H9 (cell line): ENCODE results near the gene ERAS. TPM values are rescaled to one million over a fixed set of nuclear protein-coding genes. Genes with fewer than 3 reads are reported as not detected.

Experiments used
- DNase-seq: peaks from one replicate; pipeline ENCODE4 v3.0.0-alpha.2; 2017
- H2AFZ ChIP-seq: one replicate; pipeline ENCODE4 v1.6.1; 2013; ENCODE audit warnings: mild to moderate bottlenecking, low read length, control low read depth, moderate library complexity
- H2AK5ac ChIP-seq: 2 replicates; pipeline ENCODE4 v1.6.1; 2013; ENCODE audit warnings: low read length, control low read depth, mixed read lengths; ENCODE audit not compliant: insufficient read length
- H2BK120ac ChIP-seq: one replicate; pipeline ENCODE4 v1.6.1; 2013; ENCODE audit warnings: low read depth, mild to moderate bottlenecking, low read length, control low read depth, inconsistent platforms; ENCODE audit not compliant: poor library complexity, severe bottlenecking
- H2BK12ac ChIP-seq: 2 replicates; pipeline ENCODE4 v1.6.1; 2013; ENCODE audit warnings: low read length, control low read depth, mixed read lengths, low read depth; ENCODE audit not compliant: insufficient read length
- H2BK15ac ChIP-seq: 2 replicates; pipeline ENCODE4 v1.6.1; 2013; ENCODE audit warnings: low read depth, low read length, control low read depth
- H2BK20ac ChIP-seq: one replicate; pipeline ENCODE4 v1.6.1; 2013; ENCODE audit warnings: low read depth, mild to moderate bottlenecking, low read length, control low read depth, inconsistent platforms; ENCODE audit not compliant: poor library complexity, severe bottlenecking
- H2BK5ac ChIP-seq: 2 replicates; pipeline ENCODE4 v1.6.1; 2013; ENCODE audit warnings: low read length, control low read depth, mixed read lengths; ENCODE audit not compliant: insufficient read length
- H3K14ac ChIP-seq: 2 replicates; pipeline ENCODE4 v1.6.1; 2013; ENCODE audit warnings: low read length, control low read depth; ENCODE audit not compliant: insufficient read depth
- H3K18ac ChIP-seq: 2 replicates; pipeline ENCODE4 v1.6.1; 2013; ENCODE audit warnings: low read depth, mild to moderate bottlenecking, mixed read lengths, low read length, control low read depth; ENCODE audit not compliant: insufficient read length
- H3K23ac ChIP-seq: 2 replicates; pipeline ENCODE4 v1.6.1; 2013; ENCODE audit warnings: low read length, control low read depth, mixed read lengths, low read depth; ENCODE audit not compliant: insufficient read length
- H3K23me2 ChIP-seq: 2 replicates; pipeline ENCODE4 v1.6.1; 2013; ENCODE audit warnings: low read depth, mild to moderate bottlenecking, mixed read lengths, low read length, control low read depth; ENCODE audit not compliant: insufficient read length, poor library complexity, severe bottlenecking
- H3K27ac ChIP-seq: 2 replicates; pipeline ENCODE4 v1.5.1; 2013; ENCODE audit warnings: low read length, control low read depth, mixed read lengths, low read depth; ENCODE audit not compliant: insufficient read length
- H3K27me3 ChIP-seq: 2 replicates; pipeline ENCODE4 v1.6.1; 2013; ENCODE audit warnings: low read length, control low read depth, inconsistent platforms; ENCODE audit not compliant: insufficient read depth
- H3K4ac ChIP-seq: 2 replicates; pipeline ENCODE4 v1.6.1; 2013; ENCODE audit warnings: low read depth, mild to moderate bottlenecking, control low read depth, inconsistent platforms, low read length, moderate library complexity
- H3K4me1 ChIP-seq: 2 replicates; pipeline ENCODE4 v1.6.1; 2013; ENCODE audit warnings: low read length, control low read depth, inconsistent platforms; ENCODE audit not compliant: insufficient read depth
- H3K4me2 ChIP-seq: 2 replicates; pipeline ENCODE4 v1.6.1; 2013; ENCODE audit warnings: low read length, control low read depth, mixed read lengths; ENCODE audit not compliant: insufficient read length, insufficient read depth
- H3K56ac ChIP-seq: 2 replicates; pipeline ENCODE4 v1.6.1; 2013; ENCODE audit warnings: low read depth, mild to moderate bottlenecking, mixed read lengths, low read length, control low read depth; ENCODE audit not compliant: insufficient read length
- H3K79me1 ChIP-seq: 2 replicates; pipeline ENCODE4 v1.6.1; 2013; ENCODE audit warnings: low read depth, mild to moderate bottlenecking, moderate library complexity, low read length, control low read depth, inconsistent platforms; ENCODE audit not compliant: insufficient read depth, poor library complexity, severe bottlenecking
- H3K79me2 ChIP-seq: 2 replicates; pipeline ENCODE4 v1.6.1; 2013; ENCODE audit warnings: low read length, control low read depth, inconsistent platforms; ENCODE audit not compliant: insufficient read depth
- H3K9ac ChIP-seq: 2 replicates; pipeline ENCODE4 v1.6.1; 2013; ENCODE audit warnings: low read length, control low read depth, mixed read lengths; ENCODE audit not compliant: insufficient read length; ENCODE audit errors: extremely low read depth
- H3K9me3 ChIP-seq: one replicate; pipeline ENCODE4 v1.6.1; 2013; ENCODE audit warnings: low read depth, low read length, inconsistent platforms; ENCODE audit not compliant: control insufficient read depth
- H3T11ph ChIP-seq: one replicate; pipeline ENCODE4 v1.6.1; 2013; ENCODE audit warnings: mild to moderate bottlenecking, low read length, control low read depth, inconsistent platforms
- H4K20me1 ChIP-seq: one replicate; pipeline ENCODE4 v1.6.1; 2013; ENCODE audit not compliant: control insufficient read depth, insufficient read length, insufficient read depth
- H4K5ac ChIP-seq: 2 replicates; pipeline ENCODE4 v1.6.1; 2013; ENCODE audit warnings: low read depth, mild to moderate bottlenecking, mixed read lengths, low read length, control low read depth; ENCODE audit not compliant: insufficient read length
- H4K8ac ChIP-seq: replicated peaks from 2 replicates; pipeline ENCODE4 v1.6.1; 2013; ENCODE audit warnings: low read length, control low read depth, mixed read lengths, low read depth; ENCODE audit not compliant: insufficient read length
- H4K91ac ChIP-seq: 2 replicates; pipeline ENCODE4 v1.6.1; 2013; ENCODE audit warnings: low read depth, mild to moderate bottlenecking, moderate library complexity, mixed read lengths, low read length, control low read depth; ENCODE audit not compliant: insufficient read length
- H3K27ac Mint-ChIP-seq, 3 experiments: 2 replicates in 2 of 3; 3 replicates in 1 of 3; pipeline ENCODE4 v1.8.0; 2020 to 2021; ENCODE audit warnings: mixed read lengths in 3 of 3, mild to moderate bottlenecking in 1 of 3, moderate library complexity in 1 of 3
- H3K27me3 Mint-ChIP-seq: 2 replicates; pipeline ENCODE4 v1.8.0; 2021; ENCODE audit warnings: low read depth, mild to moderate bottlenecking, moderate library complexity, mixed read lengths
- H3K36me3 Mint-ChIP-seq, 3 experiments: 2 replicates in 2 of 3; 3 replicates in 1 of 3; pipeline ENCODE4 v1.8.0; 2020 to 2021; ENCODE audit warnings: low read depth in 3 of 3, mixed read lengths in 3 of 3; ENCODE audit not compliant: insufficient read depth in 1 of 3
- H3K4me1 Mint-ChIP-seq, 2 experiments: 2 replicates each; pipeline ENCODE4 v1.8.0; 2020; ENCODE audit warnings: mixed read lengths in 2 of 2
- H3K4me3 Mint-ChIP-seq, 2 experiments: 2 replicates in 1 of 2; 3 replicates in 1 of 2; pipeline ENCODE4 v1.8.0; 2020 to 2021; ENCODE audit warnings: mild to moderate bottlenecking in 2 of 2, mixed read lengths in 2 of 2, moderate library complexity in 1 of 2
- H3K9me3 Mint-ChIP-seq, 2 experiments: 2 replicates in 1 of 2; 3 replicates in 1 of 2; pipeline ENCODE4 v1.8.0; 2020; ENCODE audit warnings: mild to moderate bottlenecking in 2 of 2, mixed read lengths in 2 of 2, moderate library complexity in 1 of 2
- WGBS: extraction: QIAGEN DNeasy Blood & Tissue Kit; methylation state at CpG from one replicate; pipeline ENCODE4 v1.1.7; 2013; ENCODE audit warnings: missing lambda C conversion rate, low lambda C conversion rate, mixed read lengths; ENCODE audit not compliant: insufficient read length; ENCODE audit errors: extremely low coverage; 5-methylcytosine and 5-hydroxymethylcytosine counted together
- total RNA-seq: library from RNA; stranded (reverse); gene quantifications from 2 replicates; pipeline ENCODE4 v1.2.1, GENCODE V29; 2021
- TF ChIP-seq, protein P1 (sequence below): fragments of 200-600 bp; sonication (generic); conservative IDR thresholded peaks from 3 replicates; pipeline ENCODE4 v1.8.0; 2021; ENCODE audit warnings: antibody characterized with exemption, mild to moderate bottlenecking

ERAS gene
- total RNA-seq, 1 experiment from 2014 or later, result not detected

- no peak overlapping the region for H4K5ac ChIP-seq
- H2AFZ ChIP-seq, result no peak overlapping the region
- H3K14ac ChIP-seq, result no peak overlapping the region
- Mint-ChIP-seq H3K36me3 (peaks cover 27 to 39% (median 34%) of the 10 kb centered on the region in 3 experiments), H3K27ac (peak overlapping the region in 1 of 3 experiments; percentile 71; a peak in 1 of 7 replicates), H3K9me3 (peaks cover 62 to 77% of the 10 kb centered on the region in 2 experiments), H3K4me3 (peak overlapping the region in 1 of 2 experiments; percentile 46; a peak in 3 of 5 replicates), H3K4me1 (peaks cover 0 to 6% of the 10 kb centered on the region in 2 experiments; a peak in 3 of 4 replicates), H3K27me3 (peaks cover 30% of the 10 kb centered on the region)
- no peak overlapping the region for H3T11ph ChIP-seq
- no peaks in the 10 kb centered on the region; the same call in none of the 2 replicates for H3K27me3 ChIP-seq
- H4K8ac ChIP-seq, result no peak overlapping the region
- H2BK15ac ChIP-seq, result no peak overlapping the region
- no peak overlapping the region for H2BK5ac ChIP-seq
- no peaks in the 10 kb centered on the region for H3K79me2 ChIP-seq
- H3K23me2 ChIP-seq, result no peaks in the 10 kb centered on the region
- H4K91ac ChIP-seq, result no peak overlapping the region
- H3K18ac ChIP-seq, result no peak overlapping the region
- H3K27ac ChIP-seq, result no peak overlapping the region
- H2BK20ac ChIP-seq, result no peak overlapping the region
- no peaks in the 10 kb centered on the region for H4K20me1 ChIP-seq
- no CpG with 5 or more reads among the region's 4 CpGs for WGBS
- H3K9ac ChIP-seq, result no peak overlapping the region
- no peak overlapping the region for H2AK5ac ChIP-seq
- H2BK12ac ChIP-seq, result no peak overlapping the region
- H3K56ac ChIP-seq, result no peak overlapping the region
- H2BK120ac ChIP-seq, result no peak overlapping the region
- no peaks in the 10 kb centered on the region for H3K4me1 ChIP-seq
- peaks cover 13% of the 10 kb centered on the region for H3K9me3 ChIP-seq
- no peak for DNase-seq
- no peak overlapping the region for H3K4ac ChIP-seq
- no peak overlapping the region for H3K23ac ChIP-seq
- no peaks in the 10 kb centered on the region for H3K79me1 ChIP-seq
- TF ChIP-seq, protein P1, sequence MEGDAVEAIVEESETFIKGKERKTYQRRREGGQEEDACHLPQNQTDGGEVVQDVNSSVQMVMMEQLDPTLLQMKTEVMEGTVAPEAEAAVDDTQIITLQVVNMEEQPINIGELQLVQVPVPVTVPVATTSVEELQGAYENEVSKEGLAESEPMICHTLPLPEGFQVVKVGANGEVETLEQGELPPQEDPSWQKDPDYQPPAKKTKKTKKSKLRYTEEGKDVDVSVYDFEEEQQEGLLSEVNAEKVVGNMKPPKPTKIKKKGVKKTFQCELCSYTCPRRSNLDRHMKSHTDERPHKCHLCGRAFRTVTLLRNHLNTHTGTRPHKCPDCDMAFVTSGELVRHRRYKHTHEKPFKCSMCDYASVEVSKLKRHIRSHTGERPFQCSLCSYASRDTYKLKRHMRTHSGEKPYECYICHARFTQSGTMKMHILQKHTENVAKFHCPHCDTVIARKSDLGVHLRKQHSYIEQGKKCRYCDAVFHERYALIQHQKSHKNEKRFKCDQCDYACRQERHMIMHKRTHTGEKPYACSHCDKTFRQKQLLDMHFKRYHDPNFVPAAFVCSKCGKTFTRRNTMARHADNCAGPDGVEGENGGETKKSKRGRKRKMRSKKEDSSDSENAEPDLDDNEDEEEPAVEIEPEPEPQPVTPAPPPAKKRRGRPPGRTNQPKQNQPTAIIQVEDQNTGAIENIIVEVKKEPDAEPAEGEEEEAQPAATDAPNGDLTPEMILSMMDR, result no peak
- peak overlapping the region; percentile 2 for H3K4me2 ChIP-seq
Observed at GRCh38 chrX:48827654-48827968, 1.3 kb downstream of the ERAS start.
